Effector memory CD4-positive, alpha-beta T cell (primary cell): ENCODE measurements around the gene ARL4C.

Source experiments
- DNase-seq, 3 donors: peaks; one replicate each; pipeline ENCODE4 v3.0.0-alpha.2; 2020
- H3K27ac ChIP-seq: 2 replicates; pipeline ENCODE4 v1.7.0; 2013; ENCODE audit warnings: mild to moderate bottlenecking, low read length, moderate library complexity; ENCODE audit not compliant: insufficient read depth, poor library complexity, severe bottlenecking
- H3K27me3 ChIP-seq: replicated peaks from 2 replicates; pipeline ENCODE4 v1.7.0; 2013; ENCODE audit warnings: mild to moderate bottlenecking, low read length; ENCODE audit not compliant: insufficient read depth, control insufficient read depth, poor library complexity, severe bottlenecking
- H3K36me3 ChIP-seq: 2 replicates; pipeline ENCODE4 v1.7.0; 2013; ENCODE audit warnings: mild to moderate bottlenecking, low read length, moderate library complexity; ENCODE audit not compliant: control insufficient read depth, insufficient read depth
- H3K4me1 ChIP-seq: 2 replicates; pipeline ENCODE4 v1.7.0; 2013; ENCODE audit warnings: low read length, mild to moderate bottlenecking; ENCODE audit not compliant: control insufficient read depth, insufficient read depth, poor library complexity, severe bottlenecking
- H3K4me3 ChIP-seq: 2 replicates; pipeline ENCODE4 v1.7.0; 2013; ENCODE audit warnings: low read length, low read depth, mild to moderate bottlenecking; ENCODE audit not compliant: insufficient read depth, poor library complexity, severe bottlenecking
- H3K9me3 ChIP-seq: 2 replicates; pipeline ENCODE4 v1.7.0; 2013; ENCODE audit warnings: mild to moderate bottlenecking, low read length, moderate library complexity; ENCODE audit not compliant: control insufficient read depth

ARL4C gene

DNA sequence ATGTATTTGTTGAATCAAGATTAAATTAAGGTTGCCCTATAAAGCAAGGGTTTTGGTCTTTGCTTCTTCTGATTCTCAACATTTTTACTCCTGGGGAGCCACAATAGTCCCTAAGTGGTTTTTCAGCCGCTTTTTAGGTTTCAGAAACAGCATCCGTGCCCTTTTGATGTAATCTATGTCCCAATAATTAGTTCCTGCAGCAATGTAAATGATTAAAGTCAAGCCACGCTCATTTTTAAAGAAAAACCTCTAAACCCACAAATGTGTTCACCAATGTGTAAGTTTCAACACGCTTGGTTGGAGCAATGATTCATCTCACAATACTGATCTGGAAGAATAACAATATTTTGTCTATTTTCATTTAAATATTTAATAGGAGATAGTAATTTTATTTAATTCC is 5.6 kb downstream of the ARL4C start:
- H3K27ac ChIP-seq = peak overlapping the region; percentile 98
- H3K27me3 ChIP-seq = no peaks in the 10 kb centered on the region
- no peaks in the 10 kb centered on the region for H3K9me3 ChIP-seq
- H3K36me3 ChIP-seq = peaks cover 20% of the 10 kb centered on the region
- DNase-seq = no peak
- H3K4me3 ChIP-seq = peak overlapping the region; percentile 99
- H3K4me1 ChIP-seq = peaks cover 43% of the 10 kb centered on the region

GRCh38 chr2:234490271-234491091 is 6.4 kb downstream of the ARL4C start:
- Histone ChIP-seq H3K27me3 (no peaks in the 10 kb centered on the region), H3K36me3 (peaks cover 12% of the 10 kb centered on the region), H3K4me3 (peak overlapping the region; percentile 99), H3K4me1 (peaks cover 49% of the 10 kb centered on the region), H3K27ac (peak overlapping the region; percentile 98), H3K9me3 (no peaks in the 10 kb centered on the region)
- DNase-seq = no peak

- peak; percentile 67 to 78 (median 77) for DNase-seq
- Histone ChIP-seq H3K4me3 (no peak overlapping the region), H3K9me3 (no peaks in the 10 kb centered on the region), H3K27me3 (no peaks in the 10 kb centered on the region), H3K36me3 (peaks cover 4% of the 10 kb centered on the region), H3K27ac (peak overlapping the region; percentile 98), H3K4me1 (peaks cover 61% of the 10 kb centered on the region)
Measured at GRCh38 chr2:234488913-234489451, 7.9 kb downstream of the ARL4C start.

DNA sequence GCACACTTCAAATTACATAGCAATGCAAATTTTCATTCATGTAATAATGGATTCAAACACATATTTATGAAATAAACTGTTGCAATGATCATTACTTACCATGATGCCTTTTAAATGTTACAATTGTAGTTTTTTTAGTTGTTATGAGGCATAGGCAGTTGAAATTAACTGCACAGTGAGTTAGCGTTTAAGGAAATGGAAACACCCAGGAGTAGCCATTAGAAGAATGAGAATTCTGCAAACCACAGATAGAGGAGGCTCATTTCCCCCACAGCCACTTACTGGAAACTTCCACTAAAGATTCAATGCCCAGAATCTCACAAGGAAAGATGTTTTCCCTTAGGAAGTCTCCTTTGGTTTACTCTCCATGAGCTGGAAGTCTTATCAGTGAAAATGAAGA is 8.4 kb downstream of the ARL4C start:
- H3K27ac ChIP-seq = peak overlapping the region; percentile 98
- H3K9me3 ChIP-seq = no peaks in the 10 kb centered on the region
- H3K4me3 ChIP-seq = peak overlapping the region; percentile 1
- peaks cover 66% of the 10 kb centered on the region for H3K4me1 ChIP-seq
- no peaks in the 10 kb centered on the region for H3K27me3 ChIP-seq
- no peak for DNase-seq
- H3K36me3 ChIP-seq = peaks cover 4% of the 10 kb centered on the region

GRCh38 chr2:234487356-234487755 is 9.5 kb downstream of the ARL4C start:
- Histone ChIP-seq H3K4me3 (no peak overlapping the region), H3K9me3 (no peaks in the 10 kb centered on the region), H3K27me3 (no peaks in the 10 kb centered on the region)

DNA sequence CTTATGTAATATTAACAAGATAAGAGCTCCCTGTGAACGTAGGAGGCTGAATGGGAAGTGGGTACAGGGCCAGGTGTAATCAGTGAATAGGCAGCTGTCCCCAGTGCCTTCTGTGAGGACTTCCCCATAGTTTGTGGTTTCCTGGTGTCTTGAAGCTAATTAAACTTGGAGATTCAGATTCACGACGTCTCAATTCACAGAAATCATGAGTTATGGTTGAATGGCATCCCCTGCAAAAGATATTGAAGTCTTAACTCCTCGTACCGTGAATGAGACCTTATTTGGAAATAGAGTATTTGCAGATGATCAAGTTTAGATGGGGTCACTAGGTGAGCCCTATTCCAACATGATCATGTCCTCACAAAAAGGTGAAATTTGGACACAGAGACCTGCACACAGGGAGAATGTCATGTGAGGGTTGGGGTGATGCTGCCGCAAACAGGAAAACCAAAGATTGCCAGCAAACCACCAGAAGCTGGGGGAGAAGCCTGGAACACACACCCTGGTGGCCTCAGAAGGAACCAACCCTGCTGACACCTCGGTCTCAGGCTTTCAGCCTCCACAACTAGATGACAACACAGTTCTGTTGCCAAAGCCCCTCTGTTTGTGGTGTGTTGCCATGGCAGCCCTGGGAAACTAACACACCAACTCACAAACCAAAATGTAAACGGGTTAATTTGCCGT is 13.2 kb downstream of the ARL4C start:
- Histone ChIP-seq H3K9me3 (no peaks in the 10 kb centered on the region), H3K27me3 (no peaks in the 10 kb centered on the region), H3K4me3 (no peak overlapping the region), H3K27ac (peak overlapping the region; percentile 81), H3K4me1 (peaks cover 48% of the 10 kb centered on the region), H3K36me3 (no peaks in the 10 kb centered on the region)
- peak; percentile 75 to 85 (median 83) for DNase-seq

More at GRCh38 chr2:234487356-234487755, 9.5 kb downstream of the ARL4C start:
- Histone ChIP-seq H3K36me3 (no peaks in the 10 kb centered on the region), H3K4me1 (peaks cover 68% of the 10 kb centered on the region), H3K27ac (peak overlapping the region; percentile 98)
- DNase-seq = no peak

DNA sequence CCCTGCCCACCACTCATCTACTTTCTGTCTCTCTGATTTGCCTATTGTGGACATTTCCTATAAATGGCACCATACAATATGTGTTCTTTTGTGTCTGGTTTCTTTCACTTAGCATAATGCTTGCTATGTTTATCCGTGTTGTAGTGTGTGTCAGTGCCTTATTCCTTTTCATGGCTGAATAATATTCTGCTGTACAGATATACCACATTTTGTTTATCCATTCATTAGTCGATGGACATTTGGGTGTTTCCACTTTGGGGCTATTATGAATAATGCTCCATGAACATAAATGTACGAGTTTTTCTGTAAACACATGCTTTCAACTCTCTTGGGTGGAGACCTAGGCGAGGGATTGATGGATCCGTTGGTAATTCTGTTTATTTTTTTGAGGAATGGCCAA is 15.6 kb downstream of the ARL4C start:
- no peak for DNase-seq
- no peak overlapping the region for H3K4me3 ChIP-seq
- H3K9me3 ChIP-seq = no peaks in the 10 kb centered on the region
- H3K27ac ChIP-seq = no peak overlapping the region
- no peaks in the 10 kb centered on the region for H3K27me3 ChIP-seq
- H3K36me3 ChIP-seq = no peaks in the 10 kb centered on the region
- peaks cover 26% of the 10 kb centered on the region for H3K4me1 ChIP-seq

- Histone ChIP-seq H3K4me3 (no peak overlapping the region), H3K4me1 (peaks cover 22% of the 10 kb centered on the region)
Measured at GRCh38 chr2:234480337-234480736, 16.5 kb downstream of the ARL4C start.

DNA sequence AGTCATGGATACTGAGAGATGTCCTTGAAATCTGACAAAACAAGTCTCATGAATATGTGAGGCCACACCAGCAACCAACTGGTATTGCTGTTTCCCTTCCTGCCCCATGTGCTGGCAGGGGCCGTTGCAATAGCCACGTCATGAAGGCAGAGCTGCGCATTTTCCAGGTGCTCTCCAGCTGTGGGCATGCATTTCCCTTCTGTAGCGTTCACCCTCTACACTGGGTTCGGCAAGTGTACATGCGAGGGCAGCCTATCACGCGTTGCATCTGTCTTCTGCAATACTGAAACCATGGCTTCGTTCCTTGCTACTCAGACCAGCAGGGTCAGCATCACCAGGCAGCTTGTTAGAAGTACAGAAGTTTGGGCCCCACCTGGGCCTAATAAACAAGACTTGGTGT is 17.4 kb downstream of the ARL4C start:
- Histone ChIP-seq H3K36me3 (no peaks in the 10 kb centered on the region), H3K4me1 (peaks cover 22% of the 10 kb centered on the region), H3K27ac (no peak overlapping the region), H3K4me3 (no peak overlapping the region), H3K27me3 (no peaks in the 10 kb centered on the region), H3K9me3 (no peaks in the 10 kb centered on the region)
- no peak for DNase-seq

More at GRCh38 chr2:234480337-234480736, 16.5 kb downstream of the ARL4C start:
- H3K9me3 ChIP-seq = no peaks in the 10 kb centered on the region
- no peaks in the 10 kb centered on the region for H3K27me3 ChIP-seq
- H3K27ac ChIP-seq = no peak overlapping the region
- H3K36me3 ChIP-seq = no peaks in the 10 kb centered on the region
- no peak for DNase-seq
